ENCODE data around the gene HPSE2.
"Not testable (repeated sequence)": the region's sequence is repeated elsewhere in the genome, so short reads cannot be mapped to it uniquely, and the experiment has no call there.

HPSE2 gene

GRCh38 chr10:98509745-98510144 lies 725.9 kb downstream of the HPSE2 start:
- DNase-seq (ENCODE audit: extremely low read depth, low read depth) = no peak
- no peak for TF ChIP-seq CTCF (IDR thresholded peaks at IDR 0.05; ENCODE audit: low read depth, low read length)

- DNase-seq (ENCODE audit: extremely low read depth, low read depth) = not testable (repeated sequence)
These were observed 733.1 kb downstream of the HPSE2 start for GRCh38 chr10:98502535-98502934.

GRCh38 chr10:98492763-98493162 lies 742.9 kb downstream of the HPSE2 start:
- no peak for TF ChIP-seq CTCF (IDR thresholded peaks at IDR 0.05; ENCODE audit: low read depth, low read length)
- DNase-seq (ENCODE audit: extremely low read depth, low read depth) = no peak

- DNase-seq (ENCODE audit: extremely low read depth, low read depth) = no peak
These were observed 745.8 kb downstream of the HPSE2 start for GRCh38 chr10:98489561-98490481.

GRCh38 chr10:98488669-98489430 lies 746.8 kb downstream of the HPSE2 start:
- no peak for DNase-seq (ENCODE audit: extremely low read depth, low read depth)
- TF ChIP-seq CTCF (IDR thresholded peaks at IDR 0.05; ENCODE audit: low read depth, low read length) = no peak

More at GRCh38 chr10:98489561-98490481, 745.8 kb downstream of the HPSE2 start:
- no peak for TF ChIP-seq CTCF (IDR thresholded peaks at IDR 0.05; ENCODE audit: low read depth, low read length)

- TF ChIP-seq CTCF (IDR thresholded peaks at IDR 0.05; ENCODE audit: low read depth, low read length) = no peak
- DNase-seq (ENCODE audit: extremely low read depth, low read depth) = no peak
These were observed 748.0 kb downstream of the HPSE2 start for GRCh38 chr10:98487649-98488048.

GRCh38 chr10:98486421-98486820 lies 749.2 kb downstream of the HPSE2 start:
- TF ChIP-seq CTCF (IDR thresholded peaks at IDR 0.05; ENCODE audit: low read depth, low read length) = no peak
- DNase-seq (ENCODE audit: extremely low read depth, low read depth) = no peak
